Activated CD8-positive, alpha-beta T cell treated with anti-CD3 and anti-CD28 coated beads for 36 hours (primary cell): ENCODE data around the gene SPAM1. TPM values are rescaled to one million over a fixed set of nuclear protein-coding genes. Genes with fewer than 3 reads are reported as not detected.

Experiments
- ATAC-seq: fragments of 200-7000 bp; cut with Tn5 transposase; one replicate; pipeline ENCODE4 v1.10.0; 2021; ENCODE audit warnings: mild to moderate bottlenecking, moderate library complexity
- CTCF ChIA-PET: fragments of 350-600 bp; sonication (Branson Sonifier 250); formaldehyde crosslinking; loops from one replicate; lab custom pipeline; 2021; ENCODE audit warnings: antibody characterized with exemption; lab: Charles Lee
- POLR2A ChIA-PET: fragments of 350-600 bp; sonication (Branson Sonifier 250); formaldehyde crosslinking; loops from one replicate; lab custom pipeline; 2021; ENCODE audit warnings: antibody characterized with exemption; lab: Charles Lee
- DNase-seq: peaks from one replicate; pipeline ENCODE4 v3.0.0-alpha.2; 2020
- H3K27ac Mint-ChIP-seq: one replicate; pipeline ENCODE4 v1.8.0; 2021; ENCODE audit warnings: mild to moderate bottlenecking, mixed read lengths
- H3K27me3 Mint-ChIP-seq: one replicate; pipeline ENCODE4 v1.8.0; 2021; ENCODE audit warnings: mixed read lengths
- H3K36me3 Mint-ChIP-seq: one replicate; pipeline ENCODE4 v1.8.0; 2021; ENCODE audit warnings: low read depth, mixed read lengths
- H3K4me1 Mint-ChIP-seq: one replicate; pipeline ENCODE4 v1.8.0; 2021; ENCODE audit warnings: low read depth, mixed read lengths
- H3K4me3 Mint-ChIP-seq: one replicate; pipeline ENCODE4 v1.8.0; 2021; ENCODE audit warnings: mild to moderate bottlenecking, moderate library complexity, mixed read lengths
- H3K9me3 Mint-ChIP-seq: one replicate; pipeline ENCODE4 v1.8.0; 2021; ENCODE audit warnings: mixed read lengths
- CTCF ChIP-seq: fragments of 200-600 bp; IDR thresholded peaks from one replicate; pipeline ENCODE4 v1.8.0; 2022; ENCODE audit warnings: antibody characterized with exemption, mild to moderate bottlenecking
- intact Hi-C: fragments of 100-400 bp; cut with micrococcal nuclease; formaldehyde crosslinking; loops from one replicate; pipeline ENCODE4 v1.10.0; 2022
- total RNA-seq, 2 experiments: library from RNA; stranded (reverse); gene quantifications; one replicate each; pipeline ENCODE4 v1.2.3, GENCODE V29; 2021

SPAM1 gene
- total RNA-seq, 2 experiments from 2014 or later, result not detected

DNA sequence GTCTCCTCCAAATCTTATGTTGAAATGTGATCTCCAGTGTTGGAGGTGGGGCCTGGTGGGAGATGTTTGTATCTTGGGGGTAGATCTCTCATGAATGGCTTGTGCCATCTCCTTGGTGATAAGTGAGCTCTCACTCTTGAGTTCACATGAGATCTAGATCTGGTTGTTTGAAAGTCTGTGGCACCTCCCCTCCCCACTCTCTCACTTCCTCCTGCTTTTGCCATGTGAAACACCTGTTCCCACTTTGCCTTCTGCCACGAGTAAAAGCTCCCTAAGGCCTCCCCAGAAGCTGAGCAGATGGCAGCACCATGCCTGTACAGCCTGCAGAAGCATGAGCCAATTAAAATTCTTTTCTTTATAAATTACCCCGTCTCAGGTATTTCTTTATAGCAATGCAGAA is 84.3 kb downstream of the SPAM1 start:
- ChIA-PET POLR2A (no interaction called here), CTCF (no interaction called here)
- H3K4me3 Mint-ChIP-seq, result no peak overlapping the region
- no peaks in the 10 kb centered on the region for H3K36me3 Mint-ChIP-seq
- intact Hi-C loops, result no loop called here
- DNase-seq, result no peak
- ATAC-seq, result no peak
- no peak for TF ChIP-seq CTCF
- no peaks in the 10 kb centered on the region for H3K4me1 Mint-ChIP-seq
- H3K27ac Mint-ChIP-seq, result no peak overlapping the region
- no peaks in the 10 kb centered on the region for H3K27me3 Mint-ChIP-seq
- no peaks in the 10 kb centered on the region for H3K9me3 Mint-ChIP-seq

Other genes starting within 250 kb of the SPAM1 start
- 1 to 10 TPM; 5.8 to 5.9 TPM for gene WASL, start 176.2 kb upstream of the SPAM1 start, total RNA-seq
- gene HYAL4, start 80.1 kb upstream of the SPAM1 start, total RNA-seq, result not detected
- gene TMEM229A, start 107.8 kb downstream of the SPAM1 start, total RNA-seq, result not detected